Measurements from ENCODE around the gene ZNF534.
"Not testable (repeated sequence)": the region's sequence is repeated elsewhere in the genome, so short reads cannot be mapped to it uniquely, and the experiment has no call there.

The ZNF534 gene

GRCh38 chr19:52428937-52429336 lies at the start of gene ZNF534:
TSS of gene ZNF534 (plus strand) at chr19:52429148. CDS start at chr19:52431475, 2,327 bp downstream.
- no peak for DNase-seq (ENCODE audit: low spot score)

- DNase-seq (ENCODE audit: low spot score) = no peak
Observed at GRCh38 chr19:52391135-52391534, 37.8 kb upstream of the ZNF534 start.

- peak; percentile 93 for DNase-seq (ENCODE audit: low spot score)
Observed at GRCh38 chr19:52397310-52398080, 31.5 kb upstream of the ZNF534 start, which contains the start of gene ZNF528. TSS of gene ZNF528 (plus strand) at chr19:52397849. CDS start at chr19:52402014, 4,165 bp downstream.

DNA sequence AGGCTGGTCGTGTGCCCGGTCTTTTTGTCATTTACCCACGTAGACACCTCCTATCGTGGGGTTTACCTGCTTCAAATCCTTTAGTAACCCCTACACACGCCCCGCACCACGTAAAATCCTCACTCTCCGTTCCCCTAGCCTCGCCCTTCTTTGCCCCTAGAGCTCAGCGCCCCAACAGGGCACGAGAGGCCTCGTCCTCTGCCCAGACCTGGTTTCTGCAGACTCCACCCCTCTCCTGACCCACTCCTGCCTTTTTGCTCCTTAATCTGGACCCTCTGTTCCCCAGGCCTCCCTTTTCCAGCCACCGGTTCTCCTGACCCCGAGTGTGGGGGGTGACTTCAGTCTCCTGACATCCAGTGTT lies 30.9 kb upstream of the ZNF534 start:
- DNase-seq (ENCODE audit: low spot score) = no peak

DNA sequence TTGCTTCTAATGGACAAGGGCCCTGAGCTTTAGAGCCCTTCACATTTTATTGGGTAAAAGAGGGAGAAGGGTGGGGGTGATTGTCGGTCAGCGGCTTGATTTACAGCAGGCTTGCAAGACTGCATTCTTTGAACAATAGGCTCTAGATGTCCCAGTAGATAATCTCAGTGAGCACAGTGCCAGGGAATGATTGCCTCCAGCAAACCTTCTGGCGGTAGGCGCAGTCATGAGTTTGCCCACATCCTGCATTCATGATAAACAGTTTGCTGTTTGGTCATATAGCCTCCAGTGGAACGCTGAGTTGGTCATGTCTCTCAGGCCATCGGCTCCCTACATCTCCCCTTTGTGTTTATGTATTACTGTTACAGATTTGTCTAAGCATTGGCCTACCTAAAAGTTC lies 18.7 kb upstream of the ZNF534 start:
- no peak for DNase-seq (ENCODE audit: low spot score)

GRCh38 chr19:52415711-52416110 lies 13.2 kb upstream of the ZNF534 start:
- no peak for DNase-seq (ENCODE audit: low spot score)

GRCh38 chr19:52442179-52442578 lies 13.2 kb downstream of the ZNF534 start:
- no peak for DNase-seq (ENCODE audit: low spot score)

DNA sequence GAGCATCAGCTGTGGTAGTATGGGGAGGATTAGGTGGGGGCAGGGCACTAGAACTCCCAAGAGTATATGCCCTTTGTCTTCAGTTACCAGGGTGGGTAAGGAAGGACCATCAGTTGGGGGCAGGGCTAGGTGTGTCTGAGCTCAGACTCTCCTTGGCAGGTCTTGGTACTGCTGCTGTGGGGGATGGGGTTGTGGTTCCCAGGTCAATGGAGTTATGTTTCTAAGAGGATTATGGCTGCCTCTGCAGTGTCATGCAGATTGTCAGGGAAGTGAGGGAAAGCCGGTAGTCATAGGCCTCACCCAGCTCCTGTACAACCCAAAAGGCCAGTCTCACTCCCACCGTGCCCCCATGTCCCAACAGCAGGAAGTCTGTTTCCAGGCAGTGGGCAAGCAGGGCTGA lies 15.6 kb downstream of the ZNF534 start:
- DNase-seq (ENCODE audit: low spot score) = no peak

DNA sequence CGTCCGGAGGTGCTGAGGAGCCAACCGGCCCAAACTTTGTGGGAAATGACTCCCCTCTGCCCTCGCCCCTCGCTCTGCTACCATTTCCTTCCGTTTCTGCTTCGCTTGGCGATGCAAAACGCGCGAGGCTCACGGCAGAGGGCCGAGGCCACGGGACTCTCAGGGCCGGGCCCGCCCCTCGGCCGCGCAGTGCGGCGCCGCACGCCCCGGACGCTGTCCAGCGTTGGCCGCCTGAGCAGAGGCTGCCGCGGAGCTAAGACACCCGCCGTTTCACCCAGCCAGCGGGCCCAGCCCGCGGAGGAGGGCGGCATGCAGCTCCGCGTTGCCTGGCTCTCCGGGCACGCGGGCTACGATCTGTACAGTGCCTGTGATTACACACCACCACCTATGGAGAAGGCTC lies 22.3 kb downstream of the ZNF534 start:
- DNase-seq (ENCODE audit: low spot score) = no peak

DNA sequence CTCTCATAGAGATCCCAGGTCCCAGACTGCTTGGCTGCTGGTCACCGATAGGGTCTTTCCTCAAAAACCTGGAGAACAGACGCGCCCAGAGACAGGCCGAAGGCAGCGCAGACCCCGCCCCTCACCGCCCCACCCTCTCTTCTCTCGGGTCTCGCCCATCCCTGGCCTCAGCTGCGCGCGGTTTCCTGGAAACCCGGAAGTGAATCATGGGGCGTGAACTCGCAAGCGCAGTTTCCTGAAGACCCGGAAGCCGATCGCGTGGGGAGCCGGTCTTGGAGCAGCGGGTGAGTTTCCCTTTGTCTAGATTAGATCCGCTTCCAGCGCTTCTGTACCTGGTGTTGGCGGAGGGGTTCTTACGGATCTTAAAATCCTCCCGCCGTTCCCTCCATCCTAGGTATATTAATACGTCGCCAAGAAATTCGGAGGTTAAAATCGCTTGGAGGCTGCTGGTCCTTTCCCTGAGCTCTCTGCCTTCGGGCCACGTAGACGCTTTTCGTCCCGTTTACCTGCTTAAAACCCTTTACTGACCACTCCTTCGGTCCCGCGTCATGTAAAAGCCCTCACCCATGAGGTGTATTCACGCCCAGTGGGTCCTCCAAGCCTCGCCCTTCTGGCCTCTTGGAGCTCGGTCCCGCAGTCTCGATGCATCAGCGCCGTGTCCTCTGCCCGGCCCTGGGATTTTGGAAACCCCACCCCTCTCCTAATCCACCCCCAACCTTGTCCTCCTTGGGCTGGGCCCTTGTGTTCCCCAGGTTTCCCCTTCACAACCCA lies 24.6 kb downstream of the ZNF534 start, which contains the start of gene ZNF578:
Gene ZNF578, plus strand, starts transcription at position 230 of the 771 bp plus-strand sequence. CDS start 48,293 bp downstream, outside the sequence.
- peak; percentile 62 for DNase-seq (ENCODE audit: low spot score)

DNA sequence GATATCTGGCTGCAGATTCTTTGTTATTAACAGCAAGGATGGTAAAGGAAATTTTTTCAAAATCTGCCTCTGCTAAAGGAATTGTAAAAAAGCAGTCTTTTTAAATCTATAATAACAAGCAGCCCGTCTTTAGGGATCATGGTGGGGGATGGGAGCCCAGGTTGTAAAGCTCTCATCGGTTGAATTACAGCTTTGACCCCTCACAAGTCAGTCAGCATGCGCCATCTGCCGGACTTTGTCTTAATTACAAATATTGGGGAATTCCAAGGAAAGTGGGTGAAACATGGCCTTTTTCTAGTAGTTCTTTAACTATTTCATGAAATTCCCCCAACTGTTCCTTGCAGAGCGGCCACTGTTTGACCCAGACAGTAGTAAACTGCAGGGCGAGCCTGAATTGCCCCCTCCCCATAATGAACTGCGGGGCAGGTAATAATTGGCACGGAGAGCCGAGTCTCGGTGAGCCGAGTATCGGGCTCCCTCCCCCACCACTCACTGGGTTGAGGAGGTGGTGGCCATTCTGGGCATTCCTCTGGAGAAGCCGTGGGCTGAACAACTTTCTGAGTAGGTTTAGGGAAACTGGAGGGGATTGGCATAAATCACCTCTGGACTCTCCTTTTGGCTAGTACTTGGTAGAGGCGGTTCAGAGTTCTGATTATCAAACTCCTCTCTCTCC lies 36.0 kb downstream of the ZNF534 start:
- DNase-seq (ENCODE audit: low spot score) = no peak

DNA sequence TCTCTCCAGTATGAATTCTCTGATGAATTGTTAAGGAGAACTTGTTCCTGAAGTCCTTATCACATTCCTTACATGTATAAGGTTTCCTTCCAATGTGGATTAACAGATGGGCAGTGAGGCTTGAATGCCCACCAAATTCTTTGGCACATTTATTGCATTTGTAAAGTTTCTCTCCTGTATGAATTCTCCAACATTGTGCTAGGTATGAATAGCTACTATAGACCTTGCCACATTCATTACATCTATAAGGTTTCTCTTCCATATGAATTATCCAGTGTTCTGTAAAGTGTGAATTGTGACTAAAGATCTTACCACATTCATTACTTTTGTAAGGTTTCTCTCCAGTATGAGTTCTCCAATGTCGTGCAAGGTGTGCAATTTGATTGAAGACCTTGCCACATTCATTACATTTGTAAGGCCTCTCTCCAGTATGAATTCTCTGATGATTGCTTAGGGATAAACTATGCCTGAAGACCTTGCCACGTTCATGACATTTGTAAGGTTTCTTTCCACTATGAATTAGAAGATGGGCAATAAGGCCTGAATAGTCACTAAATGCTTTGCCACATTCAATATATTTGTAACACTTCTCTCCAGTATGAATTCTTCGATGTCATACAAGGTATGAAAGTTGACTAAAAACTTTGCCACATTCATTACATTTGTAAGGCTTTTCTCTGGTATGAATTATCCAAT lies 44.9 kb downstream of the ZNF534 start:
- DNase-seq (ENCODE audit: low spot score) = no peak

DNA sequence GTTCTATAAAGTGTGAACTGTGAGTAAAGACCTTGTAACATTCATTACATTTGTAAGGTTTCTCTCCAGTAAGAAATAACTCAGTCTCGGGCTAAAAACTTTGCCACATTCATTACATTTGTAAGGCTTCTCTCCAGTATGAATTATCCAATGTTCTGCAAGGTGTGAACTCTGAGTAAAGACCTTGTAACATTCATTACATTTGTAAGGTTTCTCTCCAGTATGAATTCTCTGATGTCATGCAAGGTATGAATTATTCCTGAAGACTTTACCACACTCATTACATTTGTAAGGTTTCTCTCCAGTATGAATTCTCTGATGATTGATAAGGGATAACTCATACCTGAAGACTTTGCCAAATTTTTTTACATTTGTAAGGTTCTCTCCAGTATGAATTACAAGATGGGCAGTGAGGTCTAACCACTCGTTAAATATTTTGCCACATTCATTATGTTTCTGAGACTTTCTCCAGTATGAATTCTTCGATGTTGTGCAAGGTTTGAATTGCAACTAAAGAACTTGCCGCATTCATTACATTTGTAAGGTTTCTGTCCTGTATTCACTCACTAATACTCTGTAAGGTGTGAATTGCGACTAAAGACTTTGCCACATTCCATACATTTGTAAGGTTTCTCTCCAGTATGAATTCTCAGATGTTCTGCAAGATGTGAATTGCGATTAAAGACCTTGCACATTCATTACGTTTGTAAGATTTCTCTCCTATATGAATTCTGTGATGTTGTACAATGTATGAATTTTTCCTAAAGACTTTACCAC lies 45.6 kb downstream of the ZNF534 start:
- DNase-seq (ENCODE audit: low spot score) = no peak

GRCh38 chr19:52484111-52484743 lies 55.3 kb downstream of the ZNF534 start:
- DNase-seq (ENCODE audit: low spot score) = not testable (repeated sequence)

DNA sequence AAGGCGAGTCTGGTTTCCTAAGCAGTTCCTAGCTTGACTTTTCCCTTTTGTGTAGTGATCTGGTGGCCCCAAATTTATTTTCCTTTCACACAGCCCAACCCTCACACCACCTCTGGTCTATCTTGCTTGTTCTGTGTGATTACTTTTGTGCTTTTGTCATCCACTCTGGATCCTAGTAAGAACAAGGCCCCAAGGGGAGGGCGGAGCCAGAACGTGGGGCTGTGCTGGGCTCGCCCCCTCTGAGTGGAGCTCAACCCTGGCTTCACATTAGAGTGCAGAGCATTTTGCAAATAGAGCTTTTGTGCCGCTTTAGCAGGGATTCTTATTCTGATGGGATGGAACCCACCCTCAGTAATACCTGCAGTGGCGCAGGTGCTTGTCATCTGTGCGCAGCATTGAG lies 56.1 kb downstream of the ZNF534 start:
- DNase-seq (ENCODE audit: low spot score) = not testable (repeated sequence)

- DNase-seq (ENCODE audit: low spot score) = not testable (repeated sequence)
Observed at GRCh38 chr19:52485561-52486240, 56.8 kb downstream of the ZNF534 start.

- DNase-seq (ENCODE audit: low spot score) = no peak
Observed at GRCh38 chr19:52492201-52492993, 63.4 kb downstream of the ZNF534 start.

DNA sequence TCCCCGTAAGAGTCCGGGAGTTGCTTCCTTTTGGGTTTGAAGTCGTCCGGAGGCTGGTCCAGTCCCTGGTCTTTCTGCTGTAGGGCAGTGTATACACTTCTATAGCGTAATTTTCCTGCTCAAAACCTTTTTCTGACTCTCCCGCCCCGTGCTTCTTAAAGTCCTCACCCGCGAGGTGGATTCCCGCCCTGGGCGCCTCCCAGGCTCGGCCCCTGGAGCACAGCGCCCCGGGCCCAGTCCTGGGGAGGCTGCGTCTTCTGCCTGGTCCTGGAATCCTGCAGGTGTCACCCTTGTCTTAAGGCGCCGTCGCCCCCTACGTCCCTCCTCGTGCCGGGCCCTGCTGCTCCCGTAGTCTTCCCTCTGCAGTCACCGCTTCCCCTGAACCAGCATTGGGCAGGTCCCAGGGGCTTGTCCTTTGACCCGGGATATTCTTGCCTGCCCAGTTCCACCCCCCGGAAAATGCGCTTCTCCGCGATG lies 64.1 kb downstream of the ZNF534 start:
- no peak for DNase-seq (ENCODE audit: low spot score)

DNA sequence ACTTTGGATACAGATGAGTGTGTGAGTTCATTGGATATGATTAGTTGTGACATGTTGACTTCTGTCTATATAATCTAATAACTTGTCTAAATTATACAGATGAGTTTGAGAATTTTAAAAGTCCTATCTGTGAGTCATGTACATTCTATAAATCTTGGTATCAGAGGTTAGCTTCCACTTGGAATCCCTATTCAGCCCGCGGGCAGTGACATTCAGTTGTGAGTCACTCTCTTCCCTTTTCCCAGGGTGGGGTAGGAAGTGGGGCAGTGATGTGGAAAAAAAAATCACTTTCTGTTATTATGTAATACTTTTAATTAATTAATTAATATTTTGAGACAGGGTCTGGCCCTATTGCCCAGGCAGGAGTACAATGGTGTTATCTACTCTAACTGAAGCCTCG lies 65.6 kb downstream of the ZNF534 start:
- no peak for DNase-seq (ENCODE audit: low spot score)

Measured in CD4-positive, alpha-beta T cell treated with Interleukin-15 for 4 hours (primary cell).